Stimulated activated CD4-positive, alpha-beta T cell treated with anti-CD3 and anti-CD28 coated beads, TNF-alpha, amount 100 ng/mL, for 4 hours (primary cell): ENCODE data around the gene FAM162A.
"Not testable (repeated sequence)": the region's sequence is repeated elsewhere in the genome, so short reads cannot be mapped to it uniquely, and the experiment has no call there.

Source experiments
- DNase-seq, 3 experiments: peaks; one replicate each; pipeline ENCODE4 v3.0.0-alpha.2; 2020; ENCODE audit warnings: low read depth in 3 of 3

The FAM162A gene

GRCh38 chr3:122416966-122417365 is 33.0 kb downstream of the FAM162A start:
- no peak for DNase-seq

- no peak for DNase-seq
These were observed 37.1 kb downstream of the FAM162A start for GRCh38 chr3:122421101-122421500.

GRCh38 chr3:122421836-122422235 is 37.9 kb downstream of the FAM162A start:
- no peak for DNase-seq

GRCh38 chr3:122427857-122428471 is 44.0 kb downstream of the FAM162A start:
- no peak for DNase-seq

- DNase-seq: no peak
These were observed 46.4 kb downstream of the FAM162A start for GRCh38 chr3:122430371-122430770.

GRCh38 chr3:122435950-122436349 is 52.0 kb downstream of the FAM162A start:
- no peak for DNase-seq

GRCh38 chr3:122443090-122443489 is 59.1 kb downstream of the FAM162A start:
- DNase-seq: no peak

GRCh38 chr3:122443762-122444490 is 59.9 kb downstream of the FAM162A start:
- not testable (repeated sequence) for DNase-seq

GRCh38 chr3:122444491-122444887 is 60.5 kb downstream of the FAM162A start:
- not testable (repeated sequence) for DNase-seq

- DNase-seq: not testable (repeated sequence)
These were observed 64.2 kb downstream of the FAM162A start for GRCh38 chr3:122448218-122448617.

GRCh38 chr3:122451371-122451770 is 67.4 kb downstream of the FAM162A start:
- DNase-seq: no peak

GRCh38 chr3:122456074-122456473 is 72.1 kb downstream of the FAM162A start:
- DNase-seq: no peak

- no peak for DNase-seq
These were observed 73.7 kb downstream of the FAM162A start for GRCh38 chr3:122457706-122458105.

- DNase-seq: no peak
These were observed 75.0 kb downstream of the FAM162A start for GRCh38 chr3:122458992-122459391.

- DNase-seq: no peak
These were observed 77.8 kb downstream of the FAM162A start for GRCh38 chr3:122461806-122462205.
